ENCODE measurements around the gene KCNN3.

Gene KCNN3

DNA sequence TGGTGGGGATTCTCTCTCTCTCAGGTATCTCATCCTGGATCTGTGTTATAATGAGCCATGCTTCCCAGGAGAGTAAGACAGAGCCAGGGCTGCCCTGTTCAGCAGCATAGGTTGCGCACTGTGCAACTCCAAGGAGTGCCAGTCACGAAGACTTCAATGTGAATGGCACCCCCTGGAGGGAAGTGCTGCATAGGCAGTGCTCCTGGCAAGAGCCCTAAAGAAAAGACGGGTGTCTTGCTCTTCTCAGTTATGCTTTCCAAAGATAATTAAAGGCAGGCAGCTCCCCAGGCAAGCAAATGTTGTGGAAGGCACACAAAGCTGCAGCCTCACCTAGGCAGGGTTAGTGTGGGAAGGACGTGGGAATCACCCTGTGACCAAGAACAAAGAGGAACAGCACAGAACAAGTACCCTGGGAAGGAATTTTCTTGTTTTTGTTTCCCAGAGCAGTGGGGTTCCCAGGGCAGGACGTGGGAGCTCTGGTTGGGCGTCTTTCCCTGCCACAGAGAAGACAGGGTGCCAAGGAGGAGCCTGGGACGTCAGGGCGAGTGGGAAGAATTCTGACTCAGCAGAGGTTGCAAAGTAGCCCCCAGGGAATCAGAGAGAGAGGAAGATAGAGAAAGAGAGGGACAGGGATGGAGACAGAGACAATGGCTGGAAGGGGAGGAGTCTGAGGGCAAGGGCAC, 120.9 kb downstream of the KCNN3 start:
- DNase-seq (ENCODE audit: low read depth in 2 of 2), result no peak

DNA sequence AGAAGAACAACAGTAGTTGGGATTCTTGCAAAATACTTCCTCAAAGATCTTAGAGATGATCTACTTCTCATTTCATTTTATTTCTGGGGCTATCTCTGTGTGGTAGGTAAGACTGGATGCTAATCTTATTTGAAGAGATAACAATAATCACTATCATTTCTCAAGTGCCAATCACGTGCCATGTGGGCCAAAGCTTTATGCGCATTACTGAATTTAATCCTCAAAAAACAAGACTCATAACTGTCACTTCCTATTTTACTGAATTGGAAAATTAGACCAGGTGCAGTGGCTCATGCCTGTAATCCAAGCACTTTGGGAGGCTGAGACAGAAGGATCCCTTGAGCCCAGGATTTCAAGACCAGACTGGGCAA, 121.7 kb downstream of the KCNN3 start:
- no peak for DNase-seq (ENCODE audit: low read depth in 2 of 2)

- no peak for DNase-seq (ENCODE audit: low read depth in 2 of 2)
Measured at GRCh38 chr1:154747740-154748404, 122.2 kb downstream of the KCNN3 start.

DNA sequence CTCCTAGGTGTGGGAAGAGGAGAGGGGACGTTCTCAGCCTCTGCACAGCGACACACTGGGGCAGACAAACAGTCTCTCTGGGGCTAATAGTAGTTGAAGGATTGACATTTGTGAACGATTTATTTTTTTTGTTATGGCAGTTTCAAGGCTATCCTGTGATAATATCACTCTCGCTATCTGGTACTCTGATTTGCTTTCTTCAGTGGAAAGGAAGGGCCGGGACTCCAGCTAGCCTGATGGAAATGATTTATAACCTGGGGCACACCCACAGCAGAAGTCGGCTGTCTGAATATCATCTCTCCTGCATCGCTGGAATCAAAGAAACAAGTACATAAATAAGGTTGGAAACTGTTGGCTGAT, 122.7 kb downstream of the KCNN3 start:
- DNase-seq (ENCODE audit: low read depth in 2 of 2), result no peak

- DNase-seq (ENCODE audit: low read depth in 2 of 2), result no peak
Measured at GRCh38 chr1:154746622-154747299, 123.3 kb downstream of the KCNN3 start.

DNA sequence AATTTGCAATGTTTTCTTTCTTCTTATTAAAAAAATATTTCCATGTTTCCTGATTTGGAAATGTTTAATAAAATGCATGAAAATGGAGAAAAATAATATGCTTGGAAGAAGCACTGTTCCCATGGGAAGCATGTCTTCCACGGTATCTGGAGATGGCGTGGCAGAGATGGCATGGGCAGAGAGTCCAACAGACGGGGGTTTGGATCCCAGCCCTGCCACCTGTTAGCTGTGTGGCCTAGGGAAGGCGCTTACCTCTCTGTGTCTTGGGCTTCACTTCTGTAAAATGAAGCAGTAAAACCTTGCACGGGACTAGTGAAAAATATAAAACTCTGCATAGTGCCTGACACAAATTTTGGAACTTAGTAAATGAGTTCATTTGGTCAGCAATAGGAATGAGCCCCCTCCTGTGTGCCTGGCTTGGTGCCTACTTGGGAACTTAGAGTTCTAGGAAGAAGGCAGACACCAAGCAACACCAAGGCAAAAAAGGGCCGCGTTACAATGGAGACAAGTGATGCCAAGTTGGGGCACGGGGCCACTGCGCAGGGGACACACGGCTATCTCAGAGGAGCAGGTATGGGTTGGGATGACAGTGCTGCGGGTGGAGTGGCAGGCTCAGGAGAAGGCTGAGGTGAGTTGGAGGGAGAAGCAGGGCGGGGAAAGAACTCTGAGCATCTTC, 124.2 kb downstream of the KCNN3 start:
- DNase-seq (ENCODE audit: low read depth in 2 of 2), result no peak

DNA sequence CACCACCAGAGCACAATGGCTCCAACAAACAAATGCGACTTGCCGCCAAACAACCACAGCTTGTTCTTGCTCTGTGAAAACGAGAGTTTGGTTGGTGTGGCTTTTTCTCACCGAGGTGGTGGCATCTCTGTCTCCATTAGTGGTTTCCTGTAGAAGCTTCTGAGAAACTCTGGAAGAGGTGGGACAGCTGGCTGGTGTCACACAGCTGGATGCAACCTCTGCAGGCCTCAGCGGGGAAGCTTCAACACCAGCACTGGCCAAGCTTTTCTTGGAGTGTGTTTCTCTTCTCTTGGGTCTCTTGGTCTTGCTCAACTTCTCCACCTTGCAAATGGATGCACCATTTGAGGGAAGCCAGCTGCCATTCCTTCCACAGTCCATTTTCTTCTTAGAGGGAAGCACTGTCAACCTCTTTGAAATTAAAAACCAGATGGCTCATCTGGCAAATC, 124.8 kb downstream of the KCNN3 start:
- DNase-seq (ENCODE audit: low read depth in 2 of 2), result no peak

GRCh38 chr1:154744352-154745035, 125.6 kb downstream of the KCNN3 start:
- DNase-seq (ENCODE audit: low read depth in 2 of 2), result no peak

DNA sequence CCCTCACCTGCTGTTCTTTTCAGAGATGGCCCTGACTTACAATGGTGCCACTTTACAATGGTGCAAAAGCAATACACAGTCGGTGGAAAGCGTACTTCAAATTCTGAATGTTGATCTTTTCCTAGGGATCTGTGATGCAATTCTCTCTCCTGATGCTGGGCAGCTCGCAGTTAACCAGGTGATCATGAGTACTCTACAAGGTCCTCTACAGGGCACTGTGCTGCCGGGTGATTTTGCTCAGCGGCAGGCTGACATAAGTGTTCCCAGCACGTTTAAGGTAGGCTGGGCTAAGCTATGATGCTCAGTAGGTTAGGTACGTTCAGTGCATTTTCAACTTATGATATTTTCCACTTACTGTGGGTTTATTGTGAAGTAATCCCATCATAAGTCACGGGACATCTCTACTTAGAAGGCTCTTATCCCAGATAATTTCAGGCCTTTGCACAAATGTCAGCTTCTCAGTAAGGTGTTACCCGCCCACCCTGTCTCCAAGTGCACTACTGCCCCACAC, 126.5 kb downstream of the KCNN3 start:
- no peak for DNase-seq (ENCODE audit: low read depth in 2 of 2)

- no peak for DNase-seq (ENCODE audit: low read depth in 2 of 2)
Measured at GRCh38 chr1:154742606-154743005, 127.5 kb downstream of the KCNN3 start.

DNA sequence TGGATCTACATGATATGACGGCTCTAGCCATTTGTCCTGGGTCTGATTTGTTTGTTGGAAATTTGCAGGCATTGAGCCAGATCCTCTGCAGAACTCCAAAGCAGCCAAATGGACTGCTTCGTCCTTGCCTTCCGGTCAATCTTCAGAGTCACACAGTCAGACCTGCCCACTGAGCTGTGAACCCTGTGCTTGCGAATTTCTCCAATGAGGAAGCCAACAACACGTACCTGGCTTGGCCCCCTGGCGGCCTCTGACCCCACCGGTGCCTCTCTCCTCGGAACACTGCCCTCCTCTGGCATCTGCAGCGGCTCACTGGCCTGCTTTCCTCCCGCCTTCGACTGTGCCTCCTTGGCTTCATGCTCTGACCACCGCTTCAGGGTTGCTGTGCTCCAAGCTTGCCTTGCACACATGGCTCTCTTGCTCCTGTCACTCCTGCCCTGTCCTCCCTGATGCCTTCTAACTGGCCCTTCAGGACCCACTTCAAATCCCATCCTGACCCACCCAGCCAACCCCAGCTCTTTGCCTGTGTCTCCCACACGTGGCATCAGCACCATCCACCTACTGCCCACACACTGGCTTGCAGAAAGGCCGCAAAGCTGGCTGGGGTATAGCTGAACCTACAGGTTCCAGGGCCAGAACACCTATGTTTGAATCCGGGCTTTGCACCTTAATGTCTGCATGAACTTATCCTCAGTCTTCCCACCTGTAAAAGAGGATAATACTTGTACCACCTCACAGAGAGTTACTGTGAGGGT, 128.2 kb downstream of the KCNN3 start:
- no peak for DNase-seq (ENCODE audit: low read depth in 2 of 2)

GRCh38 chr1:154741327-154741726, 128.8 kb downstream of the KCNN3 start:
- no peak for DNase-seq (ENCODE audit: low read depth in 2 of 2)

DNA sequence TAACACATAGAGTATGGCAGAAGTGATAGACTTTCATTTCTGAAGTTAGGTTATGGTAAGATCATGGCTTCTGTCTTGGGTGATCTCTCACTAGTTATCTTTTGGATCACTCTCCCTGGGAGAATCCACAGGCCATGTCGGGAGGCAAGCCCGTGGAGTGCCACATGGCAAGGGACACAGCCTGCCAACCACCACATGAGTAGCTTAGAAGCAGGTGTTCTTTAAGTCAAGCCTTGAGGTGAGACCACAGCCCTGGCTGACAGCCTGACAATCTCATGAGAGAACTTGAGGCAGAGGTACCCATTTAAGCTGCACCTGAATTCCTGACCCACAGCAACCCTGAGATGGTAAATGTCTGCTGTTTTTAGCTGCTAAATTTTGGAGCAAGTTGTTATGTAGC, 130.4 kb downstream of the KCNN3 start:
- DNase-seq (ENCODE audit: low read depth in 2 of 2), result no peak

DNA sequence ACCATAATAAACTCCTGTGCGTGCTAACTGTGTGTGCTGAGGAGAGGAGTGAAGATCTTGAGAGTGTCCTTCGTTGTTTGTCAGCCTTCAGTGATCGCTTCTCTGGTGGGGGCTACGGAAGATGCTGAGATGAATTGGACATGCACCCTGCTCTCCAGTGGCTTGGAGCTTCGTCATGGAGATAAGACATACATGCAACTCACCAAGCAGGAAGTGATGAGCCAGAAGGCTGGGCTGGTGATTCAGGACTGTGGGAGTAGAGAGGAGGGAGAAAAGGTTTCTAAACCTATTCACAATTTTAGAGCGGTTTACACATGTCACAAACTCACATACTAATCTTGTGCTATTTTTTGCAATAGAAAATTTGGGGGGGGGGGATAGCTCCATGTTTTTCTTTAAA, 133.2 kb downstream of the KCNN3 start:
- DNase-seq (ENCODE audit: low read depth in 2 of 2), result no peak

- DNase-seq (ENCODE audit: low read depth in 2 of 2), result no peak
Measured at GRCh38 chr1:154735804-154736168, 134.3 kb downstream of the KCNN3 start.

DNA sequence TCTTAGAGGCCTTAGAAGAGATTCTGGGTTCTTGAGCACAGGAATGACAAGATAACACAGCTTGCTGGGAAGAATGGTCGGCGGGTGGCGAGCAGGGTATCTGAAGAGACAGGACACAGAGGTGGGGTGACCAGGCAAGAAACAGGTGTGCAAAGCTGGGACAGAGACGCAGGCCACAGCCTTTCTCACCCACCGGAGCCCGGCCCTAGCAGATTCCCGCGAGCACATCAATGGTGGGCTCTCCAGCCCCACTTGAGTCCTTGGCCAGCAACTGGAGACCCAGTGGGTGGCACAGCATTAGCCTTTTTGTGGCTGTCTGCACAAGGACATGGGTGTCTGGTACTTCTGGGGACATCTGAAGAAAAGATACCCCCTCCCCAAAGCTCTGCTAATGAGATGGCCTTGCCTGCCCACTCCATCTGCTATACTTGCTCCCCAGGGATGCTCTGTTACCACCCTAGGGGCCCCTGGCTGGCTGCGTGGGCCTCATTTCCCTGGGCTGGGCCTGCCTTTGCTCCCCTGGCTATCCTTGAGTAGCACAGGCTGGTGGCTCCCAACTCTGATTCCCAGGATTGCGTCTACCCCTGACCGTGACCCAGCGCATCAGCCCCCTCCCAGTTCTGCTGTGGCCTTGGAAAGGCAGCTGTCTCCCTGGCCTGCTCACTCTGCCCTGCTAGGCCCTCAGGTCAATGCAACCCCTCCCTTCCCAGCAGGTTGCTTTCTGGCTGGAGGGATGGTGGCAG, 134.8 kb downstream of the KCNN3 start:
- DNase-seq (ENCODE audit: low read depth in 2 of 2), result no peak

- no peak for DNase-seq (ENCODE audit: low read depth in 2 of 2)
Measured at GRCh38 chr1:154733621-154734020, 136.5 kb downstream of the KCNN3 start.

DNA sequence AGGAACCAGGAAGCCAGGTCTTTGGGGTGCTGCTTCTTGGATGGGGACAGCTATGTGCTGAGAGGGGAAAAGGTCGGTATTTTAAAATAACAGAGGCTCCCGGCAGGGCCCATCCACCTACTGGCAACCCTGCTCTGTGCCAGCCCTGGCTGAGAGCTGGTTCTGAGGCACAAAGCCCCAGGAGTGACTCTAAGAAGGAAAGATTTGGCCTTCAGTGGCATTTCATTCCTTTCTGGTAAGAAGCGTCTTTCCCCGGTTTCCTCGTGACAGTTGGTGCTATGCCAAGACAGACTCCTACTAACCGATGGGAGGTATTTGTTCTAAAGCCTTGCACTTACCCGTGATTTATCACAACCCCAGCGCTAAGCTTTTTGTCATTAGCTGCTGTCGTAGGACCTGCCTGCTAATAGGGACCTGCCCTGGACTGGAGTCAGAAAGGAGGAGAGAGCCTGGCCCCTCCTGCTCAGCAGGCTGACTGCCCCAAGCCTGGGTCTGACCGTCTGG, 139.0 kb downstream of the KCNN3 start:
- DNase-seq (ENCODE audit: low read depth in 2 of 2), result no peak

DNA sequence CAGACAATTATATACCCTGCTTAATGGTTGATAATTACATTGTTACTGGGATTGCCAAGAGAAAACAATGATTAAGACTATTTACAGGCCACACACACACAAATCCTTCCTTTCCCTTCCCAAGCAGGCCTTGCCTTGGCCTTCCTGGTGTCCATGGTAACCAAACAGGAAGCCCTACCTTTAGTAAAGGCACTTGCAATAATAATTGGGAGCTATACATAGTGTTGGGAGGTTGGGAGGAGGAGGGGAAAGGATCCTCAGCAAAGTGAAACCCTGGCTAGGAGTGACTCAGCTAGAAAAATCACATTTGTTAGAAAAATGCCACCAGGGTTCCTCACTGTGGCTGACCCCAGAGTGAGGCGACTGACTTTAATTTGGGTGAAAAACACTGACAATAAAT, 139.8 kb downstream of the KCNN3 start:
- DNase-seq (ENCODE audit: low read depth in 2 of 2), result no peak

GRCh38 chr1:154729577-154729976, 140.5 kb downstream of the KCNN3 start:
- no peak for DNase-seq (ENCODE audit: low read depth in 2 of 2)

Measured in stimulated activated CD8-positive, alpha-beta memory T cell treated with anti-CD3 and anti-CD28 coated beads, Interleukin-15, amount 100 ng/mL, for 4 hours (primary cell).